Panc1 (cell line): ENCODE measurements around the gene COL23A1.

ENCODE experiments used
- CTCF ChIP-seq: fragments of 450-650 bp; IDR thresholded peaks from 2 replicates; pipeline ENCODE4 v1.5.1; 2017; ENCODE audit warnings: mild to moderate bottlenecking
- POLR2AphosphoS5 ChIP-seq: IDR thresholded peaks from 2 replicates; pipeline ENCODE4 v1.6.1; 2012; ENCODE audit warnings: mild to moderate bottlenecking, low read depth, low read length, moderate library complexity
- REST ChIP-seq, 2 experiments: IDR thresholded peaks; 2 replicates each; pipeline ENCODE4 v1.6.1; 2011 to 2012; ENCODE audit warnings: low read depth in 2 of 2, control low read depth in 1 of 2, low read length in 1 of 2, mild to moderate bottlenecking in 1 of 2, moderate library complexity in 1 of 2; ENCODE audit not compliant: insufficient read depth in 1 of 2
- TCF7L2 ChIP-seq: IDR thresholded peaks from 2 replicates; pipeline ENCODE4 v1.6.1; 2011; ENCODE audit warnings: mild to moderate bottlenecking, low read depth, low read length, inconsistent platforms

- TF ChIP-seq POLR2AphosphoS5 (no peak), CTCF (no peak), REST (IDR thresholded peaks at IDR 0.05; ENCODE audit: insufficient read depth in 1 of 2, low read depth in 2 of 2, low read length in 1 of 2) (no peak), TCF7L2 (no peak)
Observed at GRCh38 chr5:178339272-178339671, 250.9 kb downstream of the COL23A1 start.
